Chondrocyte (in vitro differentiated cells): ENCODE results near the gene SNN. TPM values are rescaled to one million over a fixed set of nuclear protein-coding genes. Genes with fewer than 3 reads are reported as not detected.

Experiments used
- DNase-seq: peaks from one replicate; pipeline ENCODE4 v3.0.0; 2021; ENCODE audit warnings: mixed read lengths, low spot score
- H3K27ac Mint-ChIP-seq: one replicate; pipeline ENCODE4 v1.8.0; 2021; ENCODE audit warnings: mild to moderate bottlenecking, moderate library complexity, mixed read lengths; ENCODE audit not compliant: unreplicated experiment
- H3K27me3 Mint-ChIP-seq: 2 replicates; pipeline ENCODE4 v1.8.0; 2021; ENCODE audit warnings: low read depth, mixed read lengths
- H3K36me3 Mint-ChIP-seq: 2 replicates; pipeline ENCODE4 v1.8.0; 2021; ENCODE audit warnings: low read depth, mixed read lengths
- H3K4me1 Mint-ChIP-seq: 2 replicates; pipeline ENCODE4 v1.8.0; 2021; ENCODE audit warnings: low read depth, mild to moderate bottlenecking, mixed read lengths
- H3K4me3 Mint-ChIP-seq: one replicate; pipeline ENCODE4 v1.8.0; 2021; ENCODE audit warnings: mild to moderate bottlenecking, moderate library complexity, mixed read lengths; ENCODE audit not compliant: unreplicated experiment
- H3K9me3 Mint-ChIP-seq: 2 replicates; pipeline ENCODE4 v1.8.0; 2021; ENCODE audit warnings: low read depth, mixed read lengths
- CTCF ChIP-seq: fragments of 200-600 bp; sonication (generic); IDR thresholded peaks from 2 replicates; pipeline ENCODE4 v1.5.0; 2021; ENCODE audit warnings: antibody characterized with exemption, mild to moderate bottlenecking, moderate library complexity
- total RNA-seq: library from RNA; stranded (reverse); gene quantifications from 3 replicates; pipeline ENCODE4 v1.2.1, GENCODE V29; 2021

The SNN gene
- total RNA-seq, 1 donor from 2014 or later, result 15.3 TPM

GRCh38 chr16:11631214-11631613 lies 37.0 kb upstream of the SNN start:
- Mint-ChIP-seq H3K4me1 (peaks cover 69% of the 10 kb centered on the region), H3K36me3 (no peaks in the 10 kb centered on the region), H3K27ac (no peak overlapping the region), H3K4me3 (no peak overlapping the region), H3K27me3 (no peaks in the 10 kb centered on the region), H3K9me3 (no peaks in the 10 kb centered on the region)
- no peak for DNase-seq
- TF ChIP-seq CTCF, result no peak

GRCh38 chr16:11632455-11632939 lies 35.8 kb upstream of the SNN start:
- no peaks in the 10 kb centered on the region for H3K9me3 Mint-ChIP-seq
- H3K27me3 Mint-ChIP-seq, result no peaks in the 10 kb centered on the region
- TF ChIP-seq CTCF, result no peak
- peaks cover 66% of the 10 kb centered on the region for H3K4me1 Mint-ChIP-seq
- H3K36me3 Mint-ChIP-seq, result no peaks in the 10 kb centered on the region
- DNase-seq, result no peak
- no peak overlapping the region for H3K4me3 Mint-ChIP-seq
- peak overlapping the region; percentile 92 for H3K27ac Mint-ChIP-seq

GRCh38 chr16:11633113-11633512 lies 35.1 kb upstream of the SNN start:
- H3K9me3 Mint-ChIP-seq, result no peaks in the 10 kb centered on the region
- no peak overlapping the region for H3K4me3 Mint-ChIP-seq
- no peaks in the 10 kb centered on the region for H3K27me3 Mint-ChIP-seq
- TF ChIP-seq CTCF, result no peak
- no peak for DNase-seq
- H3K27ac Mint-ChIP-seq, result peak overlapping the region; percentile 92
- H3K36me3 Mint-ChIP-seq, result no peaks in the 10 kb centered on the region
- peaks cover 62% of the 10 kb centered on the region for H3K4me1 Mint-ChIP-seq

GRCh38 chr16:11634312-11634711 lies 33.9 kb upstream of the SNN start:
- no peak overlapping the region for H3K27ac Mint-ChIP-seq
- peaks cover 55% of the 10 kb centered on the region for H3K4me1 Mint-ChIP-seq
- H3K4me3 Mint-ChIP-seq, result no peak overlapping the region
- H3K9me3 Mint-ChIP-seq, result no peaks in the 10 kb centered on the region
- H3K36me3 Mint-ChIP-seq, result no peaks in the 10 kb centered on the region
- no peak for TF ChIP-seq CTCF
- H3K27me3 Mint-ChIP-seq, result no peaks in the 10 kb centered on the region
- no peak for DNase-seq

GRCh38 chr16:11635113-11635652 lies 33.1 kb upstream of the SNN start:
- H3K4me1 Mint-ChIP-seq, result peaks cover 50% of the 10 kb centered on the region
- H3K36me3 Mint-ChIP-seq, result no peaks in the 10 kb centered on the region
- TF ChIP-seq CTCF, result no peak
- no peaks in the 10 kb centered on the region for H3K27me3 Mint-ChIP-seq
- DNase-seq, result no peak
- no peak overlapping the region for H3K27ac Mint-ChIP-seq
- no peak overlapping the region for H3K4me3 Mint-ChIP-seq
- H3K9me3 Mint-ChIP-seq, result no peaks in the 10 kb centered on the region
